GM12872 (cell line): ENCODE results near the gene OR10A3.

Source experiments
- TF ChIP-seq, protein P1 (sequence below): IDR thresholded peaks from 3 replicates; pipeline ENCODE4 v1.5.1; 2011; ENCODE audit warnings: low read depth, mild to moderate bottlenecking, low read length, moderate library complexity; ENCODE audit not compliant: insufficient read depth

OR10A3 gene

DNA sequence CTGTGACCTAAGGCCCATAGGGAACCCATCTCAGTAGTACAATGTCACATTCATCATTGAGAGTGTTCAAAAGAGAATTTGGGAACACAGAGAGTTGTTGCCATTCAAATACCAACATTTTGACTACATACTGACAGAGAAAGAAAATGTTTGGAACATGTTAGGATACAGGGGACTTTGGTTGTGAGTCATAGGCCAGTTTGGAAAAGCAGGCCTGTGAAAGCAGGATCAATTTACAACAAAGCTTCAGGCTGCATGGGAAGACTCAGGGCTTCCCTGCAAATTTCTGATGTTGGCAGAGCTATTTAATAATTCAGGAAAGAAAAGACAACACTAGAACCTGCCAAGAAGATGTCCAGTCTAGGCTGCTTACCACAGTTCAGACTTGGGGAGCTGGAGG is 23.4 kb upstream of the OR10A3 start:
- TF ChIP-seq, protein P1, sequence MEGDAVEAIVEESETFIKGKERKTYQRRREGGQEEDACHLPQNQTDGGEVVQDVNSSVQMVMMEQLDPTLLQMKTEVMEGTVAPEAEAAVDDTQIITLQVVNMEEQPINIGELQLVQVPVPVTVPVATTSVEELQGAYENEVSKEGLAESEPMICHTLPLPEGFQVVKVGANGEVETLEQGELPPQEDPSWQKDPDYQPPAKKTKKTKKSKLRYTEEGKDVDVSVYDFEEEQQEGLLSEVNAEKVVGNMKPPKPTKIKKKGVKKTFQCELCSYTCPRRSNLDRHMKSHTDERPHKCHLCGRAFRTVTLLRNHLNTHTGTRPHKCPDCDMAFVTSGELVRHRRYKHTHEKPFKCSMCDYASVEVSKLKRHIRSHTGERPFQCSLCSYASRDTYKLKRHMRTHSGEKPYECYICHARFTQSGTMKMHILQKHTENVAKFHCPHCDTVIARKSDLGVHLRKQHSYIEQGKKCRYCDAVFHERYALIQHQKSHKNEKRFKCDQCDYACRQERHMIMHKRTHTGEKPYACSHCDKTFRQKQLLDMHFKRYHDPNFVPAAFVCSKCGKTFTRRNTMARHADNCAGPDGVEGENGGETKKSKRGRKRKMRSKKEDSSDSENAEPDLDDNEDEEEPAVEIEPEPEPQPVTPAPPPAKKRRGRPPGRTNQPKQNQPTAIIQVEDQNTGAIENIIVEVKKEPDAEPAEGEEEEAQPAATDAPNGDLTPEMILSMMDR = no peak

DNA sequence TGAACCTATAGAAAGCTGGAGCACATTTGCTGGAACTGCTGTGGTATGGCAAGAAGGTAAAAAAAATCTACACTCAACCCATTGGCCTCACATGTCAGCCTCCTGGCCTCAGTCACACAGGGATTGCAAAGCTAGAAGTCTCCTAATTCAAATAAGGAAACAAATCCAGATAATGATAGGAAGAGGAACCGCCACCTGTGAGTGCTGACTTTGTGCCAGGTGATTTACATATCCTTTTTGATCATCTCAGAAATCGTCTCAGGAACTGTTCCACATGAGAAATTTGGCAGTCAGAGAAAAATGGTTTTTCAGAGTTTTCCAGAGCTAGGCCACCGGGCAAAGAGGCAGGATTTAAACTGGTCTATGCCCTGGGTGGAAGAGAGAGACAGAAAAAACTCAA is 22.8 kb upstream of the OR10A3 start:
- TF ChIP-seq, protein P1 = no peak

DNA sequence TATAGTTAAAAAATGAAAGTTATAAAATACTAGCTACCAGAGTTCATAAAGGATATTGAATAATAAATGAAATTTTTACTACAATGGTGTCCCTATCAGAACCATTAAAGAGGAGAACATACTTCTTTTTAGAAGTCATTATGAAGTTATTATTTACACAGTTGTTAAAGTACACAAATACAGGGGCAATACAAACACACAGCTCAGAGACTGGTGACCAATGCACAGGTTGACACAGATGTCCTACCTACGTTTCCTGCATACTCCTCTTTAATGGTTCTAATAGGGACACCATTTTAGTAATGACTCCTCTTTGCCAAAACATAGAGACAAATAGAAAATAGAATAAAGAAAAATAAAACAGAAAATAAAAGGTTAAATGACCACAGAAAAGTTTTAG is 13.7 kb upstream of the OR10A3 start:
- TF ChIP-seq, protein P1 = no peak

DNA sequence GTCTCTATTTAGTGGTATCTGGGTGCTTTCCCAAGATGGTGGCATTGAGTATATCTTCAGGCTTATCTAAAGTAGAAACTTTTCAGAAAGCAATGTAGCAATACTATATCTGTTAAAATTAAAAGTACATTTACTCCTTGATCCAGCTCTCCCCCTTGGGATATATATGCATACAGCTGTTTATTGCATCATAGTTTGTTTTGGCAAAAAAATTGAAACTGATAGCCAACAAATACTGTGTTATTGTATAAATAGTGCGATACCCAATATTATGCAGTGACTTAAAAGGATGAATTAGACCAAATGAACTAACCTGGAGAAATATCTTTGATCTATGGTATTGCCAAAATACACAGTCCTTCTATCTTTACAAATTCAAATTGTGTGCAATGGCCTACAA is 8.4 kb upstream of the OR10A3 start:
- TF ChIP-seq, protein P1 = no peak

DNA sequence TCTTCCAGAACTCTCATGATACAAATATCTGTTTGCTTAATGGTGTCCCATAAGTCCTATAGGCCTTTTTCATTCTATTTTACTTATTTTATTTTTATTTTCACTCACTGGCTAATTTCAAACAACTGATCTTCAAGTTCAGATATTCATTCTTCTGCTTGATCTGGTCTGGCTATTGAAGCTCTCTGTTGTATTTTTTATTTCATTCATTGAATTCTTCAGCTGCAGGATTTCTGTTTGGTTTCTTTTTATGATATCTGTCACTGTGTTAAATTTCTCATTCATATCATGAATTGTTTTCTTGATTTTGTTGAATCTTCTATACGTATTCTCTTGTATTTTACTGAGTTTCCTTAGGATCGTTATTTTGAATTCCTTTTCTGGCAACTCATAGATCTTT is 2.6 kb upstream of the OR10A3 start:
- TF ChIP-seq, protein P1 = no peak

DNA sequence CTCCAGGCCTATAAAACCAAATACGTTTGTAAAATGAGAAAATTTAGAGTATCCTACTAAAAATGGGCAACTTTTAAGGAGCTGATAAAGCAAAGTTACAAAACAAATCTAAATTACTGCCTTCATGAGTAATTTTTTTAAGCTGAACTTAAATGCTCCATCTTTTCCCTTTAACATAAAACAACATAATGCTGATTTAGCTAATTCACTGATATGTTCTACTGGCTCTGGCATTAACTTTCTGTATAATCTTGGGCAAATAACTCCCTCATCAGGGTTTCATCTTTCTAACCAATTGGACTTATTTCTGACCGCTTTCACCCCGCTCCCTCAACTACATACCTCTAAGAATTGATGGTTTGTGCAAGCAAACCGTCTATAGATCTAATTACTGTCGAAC is 362 bp downstream of the OR10A3 start:
- TF ChIP-seq, protein P1 = no peak

DNA sequence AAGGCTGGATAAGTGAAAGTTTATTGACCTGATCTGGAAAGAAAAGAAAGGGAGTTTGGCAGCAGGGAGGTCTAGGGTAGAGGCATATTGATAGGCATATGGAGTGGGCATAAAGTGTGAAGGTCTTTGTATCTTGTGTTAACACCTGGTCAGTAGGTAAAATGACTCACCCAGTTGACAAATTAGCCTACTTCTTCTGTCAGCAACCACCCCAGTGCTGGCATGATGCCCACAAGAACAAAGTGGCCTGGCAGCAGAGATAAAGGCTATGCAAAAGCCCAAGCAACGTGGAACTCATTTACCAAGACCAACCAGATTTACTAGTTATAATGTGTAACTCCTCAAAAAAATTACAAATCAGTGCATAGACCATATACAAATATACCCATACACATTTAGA is 4.9 kb downstream of the OR10A3 start:
- TF ChIP-seq, protein P1 = no peak

DNA sequence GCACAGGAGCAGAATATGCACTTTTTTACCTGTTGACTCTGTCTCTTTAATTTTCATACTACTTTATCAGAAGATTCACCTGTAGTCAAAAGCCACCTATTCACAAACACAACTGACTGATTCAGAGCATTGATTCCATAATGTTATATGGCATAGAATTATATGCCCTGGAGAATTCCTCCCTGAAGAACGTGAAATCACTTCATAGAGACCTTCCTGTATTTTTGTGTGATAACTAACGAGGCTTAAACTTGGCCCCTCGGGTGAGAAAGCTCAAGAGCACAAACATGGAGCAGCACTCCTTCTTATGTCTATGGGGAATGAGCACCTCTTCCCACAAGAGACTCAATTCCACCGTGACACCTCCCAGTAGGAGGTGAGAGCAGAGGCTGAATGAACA is 10.3 kb downstream of the OR10A3 start, which contains the start of gene OR10A6:
TSS of gene OR10A6 (minus strand) at position 101 of the 400 bp plus-strand sequence. CDS start 2,606 bp downstream, outside the sequence.
- TF ChIP-seq, protein P1 = no peak
